Coronary artery (tissue), 2 donors: ENCODE results near the gene LATS2.
A peak's percentile ranks its signal among the peaks of the same experiment; 100 is the strongest.

ENCODE experiments used
- DNase-seq: peaks from one replicate; pipeline ENCODE4 v3.0.0-alpha.2; 2017; ENCODE audit warnings: low spot score
- H3K27ac ChIP-seq, 2 donors: fragments of 200-600 bp; sonication (generic); one replicate each; pipeline ENCODE4 v1.5.1; 2016 to 2019
- H3K4me3 ChIP-seq: fragments of 200-600 bp; sonication (generic); 2 replicates; pipeline ENCODE4 v1.5.1; 2016; ENCODE audit warnings: mild to moderate bottlenecking, moderate library complexity
- TF ChIP-seq, protein P1 (sequence below): fragments of 200-600 bp; sonication (generic); IDR thresholded peaks from one replicate; pipeline ENCODE4 v1.5.1; 2019; ENCODE audit warnings: antibody characterized with exemption

The LATS2 gene

DNA sequence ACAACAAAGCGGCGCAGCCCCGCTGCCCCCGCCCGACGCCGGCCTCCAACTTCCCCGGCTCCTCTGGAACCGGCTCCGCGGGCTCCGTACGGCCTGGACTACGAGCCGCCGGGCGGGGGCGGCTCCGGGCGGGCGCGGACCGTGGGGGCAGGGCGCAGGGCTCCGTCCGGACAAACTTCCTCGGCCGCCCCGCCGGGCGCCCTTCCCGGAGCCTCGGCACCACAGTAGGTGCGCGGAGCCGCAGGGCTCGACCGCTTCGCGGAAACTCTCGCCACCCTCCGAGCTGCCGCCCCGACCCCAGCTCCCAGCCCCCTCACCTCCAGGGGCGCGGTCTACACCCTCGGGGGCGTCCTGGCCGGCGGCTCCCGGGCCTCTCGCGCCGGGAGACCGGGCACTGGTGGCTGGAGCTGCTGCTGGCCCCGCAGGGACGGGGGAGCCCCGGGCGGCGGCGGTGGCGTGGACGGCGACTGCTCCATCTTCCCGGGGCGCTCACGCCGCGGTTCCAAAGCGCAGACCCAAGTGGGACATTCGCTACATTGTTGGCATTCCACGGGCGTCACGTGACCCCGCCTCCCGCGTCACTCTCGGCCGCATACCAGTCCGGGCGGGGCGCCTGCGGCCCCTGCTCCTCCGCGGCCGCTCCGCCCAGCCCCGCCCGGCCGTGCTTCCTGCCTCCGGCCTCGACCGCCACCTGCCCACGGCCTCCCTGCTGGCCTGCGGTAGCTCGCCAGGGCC, at the start of gene LATS2:
Gene LATS2, minus strand, starts transcription at position 558 of the 735 bp plus-strand sequence. CDS start 15,560 bp downstream, outside the sequence.
- peak; percentile 98 for DNase-seq
- Histone ChIP-seq H3K27ac (peak within 1 kb of the TSS; percentile 100), H3K4me3 (peak within 1 kb of the TSS; percentile 100)
- TF ChIP-seq, protein P1, sequence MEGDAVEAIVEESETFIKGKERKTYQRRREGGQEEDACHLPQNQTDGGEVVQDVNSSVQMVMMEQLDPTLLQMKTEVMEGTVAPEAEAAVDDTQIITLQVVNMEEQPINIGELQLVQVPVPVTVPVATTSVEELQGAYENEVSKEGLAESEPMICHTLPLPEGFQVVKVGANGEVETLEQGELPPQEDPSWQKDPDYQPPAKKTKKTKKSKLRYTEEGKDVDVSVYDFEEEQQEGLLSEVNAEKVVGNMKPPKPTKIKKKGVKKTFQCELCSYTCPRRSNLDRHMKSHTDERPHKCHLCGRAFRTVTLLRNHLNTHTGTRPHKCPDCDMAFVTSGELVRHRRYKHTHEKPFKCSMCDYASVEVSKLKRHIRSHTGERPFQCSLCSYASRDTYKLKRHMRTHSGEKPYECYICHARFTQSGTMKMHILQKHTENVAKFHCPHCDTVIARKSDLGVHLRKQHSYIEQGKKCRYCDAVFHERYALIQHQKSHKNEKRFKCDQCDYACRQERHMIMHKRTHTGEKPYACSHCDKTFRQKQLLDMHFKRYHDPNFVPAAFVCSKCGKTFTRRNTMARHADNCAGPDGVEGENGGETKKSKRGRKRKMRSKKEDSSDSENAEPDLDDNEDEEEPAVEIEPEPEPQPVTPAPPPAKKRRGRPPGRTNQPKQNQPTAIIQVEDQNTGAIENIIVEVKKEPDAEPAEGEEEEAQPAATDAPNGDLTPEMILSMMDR, result peak; percentile 4

DNA sequence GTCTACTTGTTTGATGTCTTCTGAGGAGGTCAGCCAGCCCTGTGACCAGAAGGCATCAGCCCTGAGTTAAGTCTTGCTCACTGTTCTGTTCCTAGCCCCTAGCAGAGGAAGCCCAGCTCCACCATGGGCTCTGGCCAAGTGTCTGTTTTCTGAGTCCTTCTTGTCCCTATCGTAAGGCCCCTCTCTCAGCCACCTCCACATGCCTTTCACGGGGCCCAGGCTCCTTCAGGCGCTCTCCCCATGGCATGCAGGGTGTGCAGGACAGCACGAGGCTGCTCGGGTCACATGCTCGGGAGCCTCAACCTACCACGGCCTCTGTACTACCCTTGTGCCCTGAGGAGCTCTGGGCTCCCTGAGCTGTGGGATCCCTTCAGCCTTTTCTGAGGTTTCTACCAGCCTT, 47.8 kb upstream of the LATS2 start:
- Histone ChIP-seq H3K27ac (no peak overlapping the region), H3K4me3 (no peak overlapping the region)
- DNase-seq, result no peak
- TF ChIP-seq, protein P1, result no peak

DNA sequence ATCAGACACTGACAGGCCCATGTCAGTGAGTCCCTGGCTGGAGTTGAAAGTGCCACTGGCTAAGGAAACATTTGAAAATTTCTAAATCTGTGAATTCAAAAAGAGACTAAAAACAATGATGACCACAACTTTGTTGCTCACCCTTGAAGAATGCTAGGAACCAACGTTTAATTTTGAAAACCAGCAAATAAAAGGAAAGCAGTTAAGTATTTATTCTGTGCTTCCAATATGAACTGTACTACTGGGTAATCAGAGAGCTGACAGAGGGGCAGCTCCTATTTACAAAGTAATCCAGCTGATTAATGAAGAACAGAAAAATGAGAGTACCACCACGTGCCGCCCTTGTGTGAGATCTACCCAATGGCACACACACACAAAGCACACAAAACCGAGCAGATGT, 44.7 kb upstream of the LATS2 start:
- no peak overlapping the region for H3K27ac ChIP-seq

DNA sequence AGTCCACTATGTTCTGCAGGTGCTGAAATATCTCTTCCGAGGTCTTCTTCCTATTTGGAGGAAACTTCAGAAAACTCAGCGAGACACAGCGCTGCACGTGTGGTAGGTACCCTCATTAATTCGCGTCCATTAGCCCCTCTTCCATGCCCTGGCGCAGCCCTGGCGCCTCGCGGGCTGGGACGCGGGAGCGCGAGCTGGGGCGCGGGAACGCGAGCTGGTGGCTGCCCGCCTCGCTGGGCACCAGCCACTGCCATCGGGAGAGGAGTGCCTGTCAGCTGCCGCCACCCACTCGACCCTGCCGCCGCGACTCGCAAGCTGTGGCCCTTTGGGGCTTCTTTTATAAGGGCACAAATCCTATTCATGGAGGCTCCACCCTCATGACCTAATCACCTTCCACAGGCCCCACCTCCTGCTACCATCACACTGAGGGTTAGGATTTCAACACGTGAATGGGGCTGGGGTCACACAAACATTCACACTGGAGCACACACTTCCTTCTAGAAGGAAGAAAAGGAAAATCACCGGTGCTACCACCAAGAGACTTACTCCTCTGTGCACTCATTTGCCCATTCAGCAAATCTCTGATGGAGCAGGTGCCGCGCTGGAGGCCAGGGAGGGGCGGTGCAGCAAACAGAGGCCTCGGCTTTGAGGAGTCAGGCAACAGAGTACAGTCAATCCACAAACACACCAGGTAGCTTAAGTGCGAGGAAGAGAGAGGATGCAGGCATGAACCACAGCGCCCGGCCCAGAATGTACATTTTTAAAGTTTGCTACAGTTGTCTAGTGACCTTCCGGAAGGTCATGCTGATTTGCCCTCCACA, 43.0 kb upstream of the LATS2 start:
- TF ChIP-seq, protein P1, result no peak
- Histone ChIP-seq H3K27ac (no peak overlapping the region), H3K4me3 (no peak overlapping the region)
- DNase-seq, result no peak

More for the DNA sequence above, 44.7 kb upstream of the LATS2 start:
- TF ChIP-seq, protein P1, result no peak
- DNase-seq, result no peak
- H3K4me3 ChIP-seq, result no peak overlapping the region

DNA sequence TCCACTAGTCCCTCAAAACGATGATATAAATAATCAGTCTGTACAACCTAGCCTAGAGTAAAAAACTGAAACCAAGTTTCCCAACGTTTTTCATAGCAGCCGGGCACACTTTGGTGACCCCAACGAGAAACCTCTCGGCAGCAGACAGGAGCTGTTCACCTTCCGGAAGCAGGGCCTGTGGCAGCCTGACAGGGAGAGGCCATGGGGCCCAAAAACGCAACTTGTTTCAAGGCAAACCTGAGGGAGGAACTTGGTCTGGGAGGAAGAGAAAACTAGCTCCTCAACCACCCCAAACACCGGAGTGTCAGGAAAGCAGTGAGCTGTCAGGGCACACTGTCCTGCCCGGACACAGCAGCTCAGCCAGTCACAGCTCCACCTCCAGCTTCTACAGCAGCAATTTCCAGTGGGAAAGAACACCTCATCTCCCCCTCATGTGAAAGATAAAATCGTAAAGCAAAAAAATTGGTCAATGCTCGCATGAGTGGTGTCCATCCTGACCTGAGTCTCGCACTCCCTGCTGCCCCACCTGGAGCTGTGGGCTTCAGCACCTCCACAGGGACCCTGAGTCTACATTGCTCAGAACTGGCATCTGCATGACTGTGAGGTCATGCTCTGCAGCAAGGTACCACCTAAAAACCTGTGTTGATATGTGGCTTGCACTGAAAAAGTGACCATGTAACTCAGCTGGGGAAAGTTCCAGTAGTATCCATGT, 40.6 kb upstream of the LATS2 start:
- no peak for DNase-seq
- TF ChIP-seq, protein P1, result no peak
- Histone ChIP-seq H3K4me3 (no peak overlapping the region), H3K27ac (no peak overlapping the region)

DNA sequence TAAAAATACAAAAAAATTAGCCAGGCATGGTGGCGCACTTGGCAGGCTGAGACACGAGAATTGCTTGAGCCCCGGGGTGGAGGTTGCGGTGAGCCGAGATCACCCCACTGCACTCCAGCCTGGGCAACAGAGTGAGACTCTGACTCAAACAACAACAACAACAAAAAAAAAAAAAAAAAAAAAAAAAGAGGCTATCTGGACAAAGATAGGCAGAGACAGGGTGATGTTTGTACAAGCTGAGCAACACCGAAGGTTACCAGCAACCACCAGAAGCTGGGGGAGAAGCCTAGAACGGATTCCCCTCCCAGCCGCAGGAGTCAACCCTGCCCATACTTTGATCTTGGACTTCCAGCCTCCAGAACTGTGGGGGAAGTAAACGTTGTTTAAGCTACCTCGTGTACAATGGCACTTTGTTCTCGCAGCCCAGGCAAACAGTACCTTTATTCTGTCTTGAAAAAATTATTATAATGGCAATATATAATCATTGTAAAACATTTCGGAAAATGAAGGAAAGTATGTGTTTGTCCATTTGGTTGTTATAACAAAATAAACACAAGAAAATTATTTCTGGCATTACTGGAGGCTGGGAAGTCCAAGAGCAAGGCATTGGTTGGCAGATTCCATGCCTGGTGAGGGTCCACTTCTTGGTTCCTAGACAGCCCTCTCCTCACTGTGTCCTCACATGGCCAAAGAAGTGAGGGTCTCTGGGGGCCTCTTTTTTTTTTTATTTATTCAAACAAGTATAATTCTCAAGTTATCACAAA, 39.8 kb upstream of the LATS2 start:
- TF ChIP-seq, protein P1, result no peak
- no peak for DNase-seq
- Histone ChIP-seq H3K4me3 (no peak overlapping the region), H3K27ac (no peak overlapping the region)
